ENCODE data around the gene FYCO1. TPM values are rescaled to one million over a fixed set of nuclear protein-coding genes. Genes with fewer than 3 reads are reported as not detected.

The FYCO1 gene
- total RNA-seq, 1 experiment from 2014 or later, result 10.9 TPM

DNA sequence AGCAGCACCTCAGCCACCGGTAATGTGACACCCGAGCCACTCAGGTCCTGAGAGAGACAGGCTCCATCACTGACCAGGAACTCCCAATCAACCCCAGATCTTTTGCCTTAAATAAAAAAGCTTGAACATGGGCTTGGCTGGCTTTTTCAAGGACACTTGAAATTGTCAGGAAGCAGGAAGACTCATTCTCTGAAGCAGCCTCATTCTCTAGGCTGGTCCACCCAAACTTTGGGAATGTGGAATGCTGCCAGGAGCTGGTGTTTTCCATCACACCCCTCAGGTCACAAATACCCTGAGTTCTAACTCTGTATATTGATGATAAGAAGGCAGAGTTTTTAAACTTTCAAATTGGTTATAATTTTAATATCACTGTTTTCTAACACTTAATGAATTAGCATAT is 35.3 kb downstream of the FYCO1 start:
- Mint-ChIP-seq H3K36me3 (ENCODE audit: insufficient read depth, unreplicated experiment) (peaks cover 17% of the 10 kb centered on the region), H3K27ac (ENCODE audit: unreplicated experiment) (no peak overlapping the region), H3K9me3 (ENCODE audit: unreplicated experiment) (no peaks in the 10 kb centered on the region), H3K4me3 (ENCODE audit: unreplicated experiment) (no peak overlapping the region), H3K27me3 (ENCODE audit: insufficient read depth, unreplicated experiment) (no peaks in the 10 kb centered on the region), H3K4me1 (ENCODE audit: low read depth, unreplicated experiment) (no peaks in the 10 kb centered on the region)
- ChIA-PET POLR2A (no interaction called here), CTCF (no interaction called here)
- TF ChIP-seq, protein P1, sequence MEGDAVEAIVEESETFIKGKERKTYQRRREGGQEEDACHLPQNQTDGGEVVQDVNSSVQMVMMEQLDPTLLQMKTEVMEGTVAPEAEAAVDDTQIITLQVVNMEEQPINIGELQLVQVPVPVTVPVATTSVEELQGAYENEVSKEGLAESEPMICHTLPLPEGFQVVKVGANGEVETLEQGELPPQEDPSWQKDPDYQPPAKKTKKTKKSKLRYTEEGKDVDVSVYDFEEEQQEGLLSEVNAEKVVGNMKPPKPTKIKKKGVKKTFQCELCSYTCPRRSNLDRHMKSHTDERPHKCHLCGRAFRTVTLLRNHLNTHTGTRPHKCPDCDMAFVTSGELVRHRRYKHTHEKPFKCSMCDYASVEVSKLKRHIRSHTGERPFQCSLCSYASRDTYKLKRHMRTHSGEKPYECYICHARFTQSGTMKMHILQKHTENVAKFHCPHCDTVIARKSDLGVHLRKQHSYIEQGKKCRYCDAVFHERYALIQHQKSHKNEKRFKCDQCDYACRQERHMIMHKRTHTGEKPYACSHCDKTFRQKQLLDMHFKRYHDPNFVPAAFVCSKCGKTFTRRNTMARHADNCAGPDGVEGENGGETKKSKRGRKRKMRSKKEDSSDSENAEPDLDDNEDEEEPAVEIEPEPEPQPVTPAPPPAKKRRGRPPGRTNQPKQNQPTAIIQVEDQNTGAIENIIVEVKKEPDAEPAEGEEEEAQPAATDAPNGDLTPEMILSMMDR (IDR thresholded peaks at IDR 0.05; ENCODE audit: insufficient read depth in 1 of 2, low read depth in 1 of 2, low read length in 1 of 2, severe bottlenecking in 1 of 2, unreplicated experiment in 1 of 2), result no peak
- Histone ChIP-seq H3K27me3 (replicated peaks; ENCODE audit: control insufficient read depth, insufficient read depth, low read length) (no peaks in the 10 kb centered on the region), H3K36me3 (ENCODE audit: control insufficient read depth, insufficient read depth, low read length) (no peaks in the 10 kb centered on the region; the same call in 1 of the 2 replicates), H3K4me3 (ENCODE audit: low read depth, low read length) (no peak overlapping the region), H3K9me3 (no peaks in the 10 kb centered on the region), H3K4me1 (no peaks in the 10 kb centered on the region)
- intact Hi-C loops (cut with micrococcal nuclease; ENCODE audit: unreplicated experiment), result no loop called here
- BruUV-seq (replicated peaks), result no TSS peak
- no peak for DNase-seq

DNA sequence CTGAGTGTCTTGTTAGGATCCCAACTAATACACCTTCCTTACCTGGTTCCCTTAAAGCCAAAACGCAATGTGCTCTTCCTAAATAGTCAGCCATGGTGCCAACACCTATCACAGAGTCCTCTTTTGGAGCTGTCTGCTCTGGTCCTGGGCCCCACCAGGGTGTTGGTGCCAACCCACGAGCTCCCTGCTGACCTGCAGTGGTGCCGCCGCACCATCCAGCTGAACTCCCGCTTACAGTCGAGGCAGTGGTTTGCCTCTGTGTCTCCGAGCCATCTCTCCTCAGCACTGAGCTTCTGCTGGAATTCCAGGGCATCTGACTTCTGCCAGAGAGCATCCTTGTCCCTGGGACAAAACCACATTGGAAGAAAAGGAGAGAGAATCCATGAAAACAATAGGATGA is 36.4 kb downstream of the FYCO1 start:
- Mint-ChIP-seq H3K4me1 (ENCODE audit: low read depth, unreplicated experiment) (no peaks in the 10 kb centered on the region), H3K36me3 (ENCODE audit: insufficient read depth, unreplicated experiment) (peaks cover 17% of the 10 kb centered on the region), H3K27ac (ENCODE audit: unreplicated experiment) (no peak overlapping the region), H3K9me3 (ENCODE audit: unreplicated experiment) (no peaks in the 10 kb centered on the region), H3K27me3 (ENCODE audit: insufficient read depth, unreplicated experiment) (no peaks in the 10 kb centered on the region), H3K4me3 (ENCODE audit: unreplicated experiment) (no peak overlapping the region)
- TF ChIP-seq, protein P1 (IDR thresholded peaks at IDR 0.05; ENCODE audit: insufficient read depth in 1 of 2, low read depth in 1 of 2, low read length in 1 of 2, severe bottlenecking in 1 of 2, unreplicated experiment in 1 of 2), result no peak
- H3K4me1 ChIP-seq, result no peaks in the 10 kb centered on the region
- intact Hi-C loops (cut with micrococcal nuclease; ENCODE audit: unreplicated experiment), result no loop called here
- no peak for DNase-seq
- CTCF ChIA-PET, result no interaction called here
- no peaks in the 10 kb centered on the region for H3K9me3 ChIP-seq
- POLR2A ChIA-PET, result no interaction called here
- no peaks in the 10 kb centered on the region for H3K27me3 ChIP-seq (replicated peaks; ENCODE audit: control insufficient read depth, insufficient read depth, low read length)
- peaks cover 5% of the 10 kb centered on the region for H3K36me3 ChIP-seq (ENCODE audit: control insufficient read depth, insufficient read depth, low read length)
- BruUV-seq (replicated peaks), result no TSS peak
- no peak overlapping the region for H3K4me3 ChIP-seq (ENCODE audit: low read depth, low read length)

DNA sequence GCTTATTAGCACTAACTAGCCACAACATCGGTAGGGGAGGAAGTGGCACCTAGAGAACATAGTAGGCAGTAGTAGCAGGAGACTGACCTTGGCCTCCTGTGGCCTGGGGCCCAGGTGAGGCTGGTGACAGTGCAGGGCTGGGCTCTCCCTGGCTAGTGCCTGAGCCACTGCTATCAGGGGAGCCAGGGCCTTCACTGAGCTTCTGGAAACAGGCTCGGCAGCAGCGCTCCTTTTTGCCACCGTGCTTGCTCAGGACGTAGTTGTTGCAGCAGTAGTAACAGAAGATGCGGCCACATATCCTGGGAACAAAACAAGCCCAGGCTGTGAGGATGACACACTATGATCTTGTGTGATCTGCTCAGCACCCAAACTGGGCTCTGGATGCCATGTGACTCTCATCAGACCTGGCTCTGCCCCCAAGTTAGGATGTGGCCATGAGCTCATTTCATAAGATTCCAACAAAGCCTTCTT is 37.3 kb downstream of the FYCO1 start:
- Mint-ChIP-seq H3K4me1 (ENCODE audit: low read depth, unreplicated experiment) (no peaks in the 10 kb centered on the region), H3K27me3 (ENCODE audit: insufficient read depth, unreplicated experiment) (no peaks in the 10 kb centered on the region), H3K36me3 (ENCODE audit: insufficient read depth, unreplicated experiment) (peaks cover 24% of the 10 kb centered on the region), H3K9me3 (ENCODE audit: unreplicated experiment) (no peaks in the 10 kb centered on the region), H3K4me3 (ENCODE audit: unreplicated experiment) (no peak overlapping the region), H3K27ac (ENCODE audit: unreplicated experiment) (no peak overlapping the region)
- no TSS peak for BruUV-seq (replicated peaks)
- Histone ChIP-seq H3K9me3 (no peaks in the 10 kb centered on the region), H3K4me1 (no peaks in the 10 kb centered on the region), H3K4me3 (ENCODE audit: low read depth, low read length) (no peak overlapping the region), H3K27me3 (replicated peaks; ENCODE audit: control insufficient read depth, insufficient read depth, low read length) (no peaks in the 10 kb centered on the region), H3K36me3 (ENCODE audit: control insufficient read depth, insufficient read depth, low read length) (peaks cover 5% of the 10 kb centered on the region)
- ChIA-PET POLR2A (no interaction called here), CTCF (no interaction called here)
- DNase-seq, result no peak
- intact Hi-C loops (cut with micrococcal nuclease; ENCODE audit: unreplicated experiment), result no loop called here
- TF ChIP-seq, protein P1 (IDR thresholded peaks at IDR 0.05; ENCODE audit: insufficient read depth in 1 of 2, low read depth in 1 of 2, low read length in 1 of 2, severe bottlenecking in 1 of 2, unreplicated experiment in 1 of 2), result no peak
